HG03045 (cell line): ENCODE measurements around the gene MAN2C1.
"Not testable (repeated sequence)": the region's sequence is repeated elsewhere in the genome, so short reads cannot be mapped to it uniquely, and the experiment has no call there.

Experiments used
- ATAC-seq: cut with Tn5 transposase; IDR thresholded peaks from one replicate; pipeline ENCODE4 v1.9.1; 2021; ENCODE audit warnings: mild to moderate bottlenecking, moderate library complexity; ENCODE audit not compliant: unreplicated experiment

MAN2C1 gene

GRCh38 chr15:75361361-75361988 lies 6.9 kb downstream of the MAN2C1 start:
- no peak for ATAC-seq

GRCh38 chr15:75360856-75361255 lies 7.6 kb downstream of the MAN2C1 start:
- ATAC-seq, result no peak

- no peak for ATAC-seq
Observed at GRCh38 chr15:75360391-75360790, 8.0 kb downstream of the MAN2C1 start.

GRCh38 chr15:75359537-75360250 lies 8.7 kb downstream of the MAN2C1 start:
- no peak for ATAC-seq

- ATAC-seq, result no peak
Observed at GRCh38 chr15:75358771-75359536, 9.5 kb downstream of the MAN2C1 start.

GRCh38 chr15:75357976-75358673 lies 10.3 kb downstream of the MAN2C1 start:
- no peak for ATAC-seq

GRCh38 chr15:75356517-75356916 lies 11.9 kb downstream of the MAN2C1 start:
- no peak for ATAC-seq

GRCh38 chr15:75356006-75356405 lies 12.4 kb downstream of the MAN2C1 start:
- ATAC-seq, result no peak

- ATAC-seq, result no peak
Observed at GRCh38 chr15:75355369-75355768, 13.0 kb downstream of the MAN2C1 start.

GRCh38 chr15:75354454-75354853 lies 14.0 kb downstream of the MAN2C1 start:
- no peak for ATAC-seq

- ATAC-seq, result no peak
Observed at GRCh38 chr15:75353604-75354003, 14.8 kb downstream of the MAN2C1 start.

GRCh38 chr15:75352186-75353080 lies 16.0 kb downstream of the MAN2C1 start:
- no peak for ATAC-seq

GRCh38 chr15:75350601-75351361 lies 17.6 kb downstream of the MAN2C1 start:
- ATAC-seq, result no peak

GRCh38 chr15:75349851-75350588 lies 18.4 kb downstream of the MAN2C1 start:
- ATAC-seq, result no peak

GRCh38 chr15:75349351-75349669 lies 19.1 kb downstream of the MAN2C1 start:
- not testable (repeated sequence) for ATAC-seq

GRCh38 chr15:75348562-75349350 lies 19.7 kb downstream of the MAN2C1 start:
- ATAC-seq, result no peak

- ATAC-seq, result no peak
Observed at GRCh38 chr15:75348034-75348561, 20.3 kb downstream of the MAN2C1 start.
